Esophagus squamous epithelium (tissue), 5 donors: ENCODE measurements around the gene HHATL. TPM values are rescaled to one million over a fixed set of nuclear protein-coding genes. Genes with fewer than 3 reads are reported as not detected.

Experiments
- DNase-seq: peaks from one replicate; lab custom pipeline; 2025; lab: John Stamatoyannopoulos, UW
- H3K27ac ChIP-seq, 4 donors: fragments of 200-600 bp; sonication (generic); one replicate each; pipeline ENCODE4 v1.5.1; 2016 to 2019; ENCODE audit warnings: mild to moderate bottlenecking in 1 of 4
- H3K27me3 ChIP-seq, 4 donors: fragments of 200-600 bp; sonication (generic); 1 replicate in 3 of 4; 2 replicates in 1 of 4; pipeline versions ENCODE4 v1.5.1 to v1.6.0; 2017 to 2021; ENCODE audit warnings: antibody characterized with exemption in 1 of 4
- H3K36me3 ChIP-seq, 3 donors: fragments of 200-600 bp; sonication (generic); one replicate each; pipeline ENCODE4 v1.5.1; 2016 to 2019
- H3K4me1 ChIP-seq, 3 donors: fragments of 200-600 bp; sonication (generic); one replicate each; pipeline ENCODE4 v1.5.1; 2017 to 2019
- H3K4me3 ChIP-seq, 4 donors: fragments of 200-600 bp; sonication (generic); 1 replicate in 3 of 4; 2 replicates in 1 of 4; pipeline ENCODE4 v1.5.1; 2016 to 2019; ENCODE audit warnings: mild to moderate bottlenecking in 2 of 4, moderate library complexity in 1 of 4
- H3K9me3 ChIP-seq, 3 donors: fragments of 200-600 bp; sonication (generic); one replicate each; pipeline ENCODE4 v1.5.1; 2016 to 2019
- POLR2A ChIP-seq, 4 donors: fragments of 450-650 bp; IDR thresholded peaks; one replicate each; pipeline ENCODE4 v1.6.1; 2017; ENCODE audit warnings: antibody characterized with exemption in 4 of 4, mild to moderate bottlenecking in 4 of 4, moderate library complexity in 3 of 4
- WGBS, 2 donors: methylation state at CpG; one replicate each; pipeline ENCODE4 v1.1.5; 2018; 5-methylcytosine and 5-hydroxymethylcytosine counted together
- intact Hi-C: fragments of 100-400 bp; cut with DNase I; formaldehyde crosslinking; loops from one replicate; pipeline ENCODE4 v1.15.0; 2022
- total RNA-seq, 4 donors: library from RNA; depleted of rRNA; stranded (reverse); fragments of >200 nt; gene quantifications; one replicate each; pipeline ENCODE4 v1.1.0, GENCODE V29; 2016
- TF ChIP-seq, protein P1 (sequence below), 6 experiments: fragments of 450-650 bp in 4 of 6; fragments of 200-600 bp in 2 of 6; sonication (generic) in 2 of 6; IDR thresholded peaks; one replicate each; pipeline ENCODE4 v1.5.1; 2016 to 2019; ENCODE audit warnings: antibody characterized with exemption in 6 of 6, mild to moderate bottlenecking in 4 of 6, moderate library complexity in 4 of 6
- donor health status: DM: yes; HTN: yes; CAD: no.

Gene HHATL, protein sequence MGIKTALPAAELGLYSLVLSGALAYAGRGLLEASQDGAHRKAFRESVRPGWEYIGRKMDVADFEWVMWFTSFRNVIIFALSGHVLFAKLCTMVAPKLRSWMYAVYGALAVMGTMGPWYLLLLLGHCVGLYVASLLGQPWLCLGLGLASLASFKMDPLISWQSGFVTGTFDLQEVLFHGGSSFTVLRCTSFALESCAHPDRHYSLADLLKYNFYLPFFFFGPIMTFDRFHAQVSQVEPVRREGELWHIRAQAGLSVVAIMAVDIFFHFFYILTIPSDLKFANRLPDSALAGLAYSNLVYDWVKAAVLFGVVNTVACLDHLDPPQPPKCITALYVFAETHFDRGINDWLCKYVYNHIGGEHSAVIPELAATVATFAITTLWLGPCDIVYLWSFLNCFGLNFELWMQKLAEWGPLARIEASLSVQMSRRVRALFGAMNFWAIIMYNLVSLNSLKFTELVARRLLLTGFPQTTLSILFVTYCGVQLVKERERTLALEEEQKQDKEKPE
- total RNA-seq = not detected

DNA sequence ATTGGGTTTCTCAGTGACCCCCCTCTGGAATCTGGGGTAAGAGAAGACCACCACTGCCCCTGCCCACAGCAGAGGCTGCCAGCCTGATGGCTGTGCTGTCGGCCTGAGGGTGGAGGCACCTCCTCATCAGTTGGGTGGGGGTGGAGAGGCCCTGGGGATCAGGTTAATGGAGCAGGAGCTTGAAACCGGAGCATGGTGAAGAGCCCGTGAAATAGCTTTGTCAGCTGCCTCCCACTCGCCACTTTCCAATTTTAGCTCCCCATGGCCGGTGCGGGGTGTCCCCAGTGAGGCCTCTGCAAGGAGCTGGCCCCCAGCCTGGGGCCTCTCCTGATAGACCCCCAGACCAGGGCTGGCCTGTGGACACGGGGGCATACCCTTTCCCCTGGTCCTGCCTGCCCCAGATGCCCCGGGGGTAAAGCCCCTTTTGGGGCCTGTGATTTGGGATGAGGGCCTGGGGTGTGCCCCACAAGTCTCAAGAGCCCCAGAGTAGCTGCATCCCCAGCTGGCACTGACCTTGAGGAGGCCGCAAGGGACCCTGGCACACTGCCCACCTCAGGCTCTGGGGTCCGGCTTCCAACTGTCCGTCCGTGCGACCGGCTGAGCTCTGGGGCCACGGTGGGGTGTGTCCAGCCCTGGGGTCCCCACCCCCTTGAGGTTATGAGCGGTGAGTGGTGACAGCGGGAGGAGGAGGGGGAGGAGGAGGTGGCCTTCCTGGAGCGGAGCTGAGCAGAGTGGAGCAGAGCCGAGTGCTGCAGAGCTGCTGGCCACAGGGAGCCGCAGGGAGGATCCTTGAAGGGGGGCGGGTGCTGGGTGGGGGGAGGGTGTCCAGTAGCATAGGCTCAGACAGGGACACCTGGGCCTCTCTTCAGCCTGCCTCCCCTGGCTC is at the start of gene HHATL:
Gene HHATL, minus strand, starts transcription at position 733 of the 886 bp plus-strand sequence. CDS start 1,972 bp downstream, outside the sequence.
- Histone ChIP-seq H3K9me3 (no peaks in the 10 kb centered on the region), H3K27ac (no peak within 1 kb of the TSS), H3K4me1 (no peaks in the 10 kb centered on the region), H3K4me3 (no peak within 1 kb of the TSS), H3K27me3 (peaks cover 0 to 11% (median 0%) of the 10 kb centered on the region in 4 donors), H3K36me3 (no peaks in the 10 kb centered on the region)
- WGBS, 2 donors = 71% methylated on average over 3 of the region's 21 CpGs; no CpG with 5 or more reads in 1 of the 2 donors
- intact Hi-C loops = no loop called here
- no peak for DNase-seq
- no peak for TF ChIP-seq POLR2A (IDR thresholded peaks at IDR 0.05)
- TF ChIP-seq, protein P1, sequence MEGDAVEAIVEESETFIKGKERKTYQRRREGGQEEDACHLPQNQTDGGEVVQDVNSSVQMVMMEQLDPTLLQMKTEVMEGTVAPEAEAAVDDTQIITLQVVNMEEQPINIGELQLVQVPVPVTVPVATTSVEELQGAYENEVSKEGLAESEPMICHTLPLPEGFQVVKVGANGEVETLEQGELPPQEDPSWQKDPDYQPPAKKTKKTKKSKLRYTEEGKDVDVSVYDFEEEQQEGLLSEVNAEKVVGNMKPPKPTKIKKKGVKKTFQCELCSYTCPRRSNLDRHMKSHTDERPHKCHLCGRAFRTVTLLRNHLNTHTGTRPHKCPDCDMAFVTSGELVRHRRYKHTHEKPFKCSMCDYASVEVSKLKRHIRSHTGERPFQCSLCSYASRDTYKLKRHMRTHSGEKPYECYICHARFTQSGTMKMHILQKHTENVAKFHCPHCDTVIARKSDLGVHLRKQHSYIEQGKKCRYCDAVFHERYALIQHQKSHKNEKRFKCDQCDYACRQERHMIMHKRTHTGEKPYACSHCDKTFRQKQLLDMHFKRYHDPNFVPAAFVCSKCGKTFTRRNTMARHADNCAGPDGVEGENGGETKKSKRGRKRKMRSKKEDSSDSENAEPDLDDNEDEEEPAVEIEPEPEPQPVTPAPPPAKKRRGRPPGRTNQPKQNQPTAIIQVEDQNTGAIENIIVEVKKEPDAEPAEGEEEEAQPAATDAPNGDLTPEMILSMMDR (IDR thresholded peaks at IDR 0.05) = no peak

- no peak overlapping the region for H3K4me3 ChIP-seq
- DNase-seq = no peak
- H3K27ac ChIP-seq = no peak overlapping the region
- intact Hi-C loops = no loop called here
- H3K4me1 ChIP-seq = peaks cover 0 to 35% (median 11%) of the 10 kb centered on the region in 3 donors
- H3K27me3 ChIP-seq = no peaks in the 10 kb centered on the region
- 73% methylated on average over 3 of the region's 9 CpGs; no CpG with 5 or more reads in 1 of the 2 donors for WGBS, 2 donors
- H3K9me3 ChIP-seq = no peaks in the 10 kb centered on the region
- no peaks in the 10 kb centered on the region for H3K36me3 ChIP-seq
- TF ChIP-seq, protein P1 (IDR thresholded peaks at IDR 0.05) = no peak
- TF ChIP-seq POLR2A (IDR thresholded peaks at IDR 0.05) = no peak
Measured at GRCh38 chr3:42751609-42752008, 49.0 kb upstream of the HHATL start.

DNA sequence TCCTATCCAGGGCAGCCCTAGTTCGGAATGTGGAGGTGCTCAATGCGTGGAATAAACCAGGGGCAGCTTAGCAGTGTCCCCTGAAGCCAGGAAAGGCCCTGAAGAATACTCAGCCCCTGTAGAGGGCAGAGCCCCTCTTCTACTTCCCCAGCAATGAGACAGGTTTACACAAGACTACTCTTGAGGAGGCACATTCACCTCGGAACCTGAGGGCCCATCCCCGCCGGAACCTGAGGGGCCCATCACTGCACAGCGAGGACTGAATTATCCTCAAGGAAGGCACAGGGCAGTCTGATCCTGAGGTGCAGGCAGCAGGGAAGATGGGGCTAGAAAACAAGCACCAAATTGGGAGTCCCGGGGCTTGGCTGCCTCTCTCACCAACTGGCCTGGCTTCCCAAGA is 48.2 kb upstream of the HHATL start:
- Histone ChIP-seq H3K27ac (peak overlapping the region in 1 of 4 donors; percentile 80), H3K4me3 (no peak overlapping the region), H3K9me3 (no peaks in the 10 kb centered on the region), H3K4me1 (peaks cover 6 to 43% (median 17%) of the 10 kb centered on the region in 3 donors), H3K27me3 (no peaks in the 10 kb centered on the region), H3K36me3 (no peaks in the 10 kb centered on the region)
- no peak for TF ChIP-seq POLR2A (IDR thresholded peaks at IDR 0.05)
- TF ChIP-seq, protein P1 (IDR thresholded peaks at IDR 0.05) = no peak
- WGBS, 2 donors = 80 to 100% methylated on average over 1 of the region's 7 CpGs
- no peak for DNase-seq
- intact Hi-C loops = no loop called here

- H3K4me1 ChIP-seq = peaks cover 16 to 53% (median 23%) of the 10 kb centered on the region in 3 donors
- TF ChIP-seq, protein P1 (IDR thresholded peaks at IDR 0.05) = peak in 5 of 6 experiments; percentile 17 to 56 (median 35)
- no peak for TF ChIP-seq POLR2A (IDR thresholded peaks at IDR 0.05)
- H3K9me3 ChIP-seq = no peaks in the 10 kb centered on the region
- H3K27me3 ChIP-seq = no peaks in the 10 kb centered on the region
- intact Hi-C loops = loop anchor here (10.0 kb wide), 1 partner anchor 165 kb away; the partner anchor contains the start of gene SEC22C
- no peaks in the 10 kb centered on the region for H3K36me3 ChIP-seq
- WGBS, 2 donors = 27 to 55% methylated on average over 7 to 8 of the region's 10 CpGs
- no peak for DNase-seq
- no peak overlapping the region for H3K4me3 ChIP-seq
- peak overlapping the region in 3 of 4 donors; percentile 42 to 83 (median 80) for H3K27ac ChIP-seq
Measured at GRCh38 chr3:42749753-42750231, 47.2 kb upstream of the HHATL start.
